GM21825 (cell line): ENCODE measurements around the gene SLC22A12.

Experiments
- ATAC-seq: cut with Tn5 transposase; IDR thresholded peaks from one replicate; pipeline ENCODE4 v1.9.1; 2021; ENCODE audit warnings: mild to moderate bottlenecking, moderate library complexity; ENCODE audit not compliant: unreplicated experiment

The SLC22A12 gene

DNA sequence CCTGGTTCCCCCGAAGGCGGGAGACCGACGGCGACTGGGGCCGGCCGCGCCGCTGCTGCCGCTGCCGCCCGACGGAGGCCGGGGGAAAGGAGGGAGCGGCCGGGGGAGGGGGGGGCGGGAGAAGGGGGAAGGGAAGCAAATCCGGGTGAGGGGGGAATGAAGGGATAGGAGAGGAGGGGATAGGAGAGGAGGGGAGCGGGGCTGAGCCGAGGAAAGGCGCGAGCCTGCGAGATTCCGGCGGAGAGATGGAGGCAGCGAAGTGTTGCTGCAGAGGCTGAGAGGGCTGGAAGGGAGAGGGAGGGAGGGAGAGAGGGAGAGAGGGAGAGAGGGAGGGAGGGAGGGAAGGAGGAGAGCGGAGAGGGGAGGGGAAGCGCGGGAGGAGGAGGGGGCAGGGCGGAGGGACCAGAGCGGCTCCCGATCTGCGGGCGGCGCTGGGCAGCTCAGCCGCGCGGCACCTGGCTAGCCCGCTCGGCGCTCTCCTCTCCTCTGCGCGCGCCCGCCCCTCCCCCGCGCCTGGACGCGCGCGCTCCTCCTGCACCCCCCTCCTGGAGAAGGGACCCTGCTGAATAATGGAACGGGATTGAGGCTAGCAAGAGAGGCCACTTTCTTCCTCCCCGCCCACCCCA lies 52.3 kb downstream of the SLC22A12 start:
- no peak for ATAC-seq

- ATAC-seq: no peak
These were observed 53.1 kb downstream of the SLC22A12 start for GRCh38 chr11:64643920-64644646.

- no peak for ATAC-seq
These were observed 53.7 kb downstream of the SLC22A12 start for GRCh38 chr11:64644647-64645275.

DNA sequence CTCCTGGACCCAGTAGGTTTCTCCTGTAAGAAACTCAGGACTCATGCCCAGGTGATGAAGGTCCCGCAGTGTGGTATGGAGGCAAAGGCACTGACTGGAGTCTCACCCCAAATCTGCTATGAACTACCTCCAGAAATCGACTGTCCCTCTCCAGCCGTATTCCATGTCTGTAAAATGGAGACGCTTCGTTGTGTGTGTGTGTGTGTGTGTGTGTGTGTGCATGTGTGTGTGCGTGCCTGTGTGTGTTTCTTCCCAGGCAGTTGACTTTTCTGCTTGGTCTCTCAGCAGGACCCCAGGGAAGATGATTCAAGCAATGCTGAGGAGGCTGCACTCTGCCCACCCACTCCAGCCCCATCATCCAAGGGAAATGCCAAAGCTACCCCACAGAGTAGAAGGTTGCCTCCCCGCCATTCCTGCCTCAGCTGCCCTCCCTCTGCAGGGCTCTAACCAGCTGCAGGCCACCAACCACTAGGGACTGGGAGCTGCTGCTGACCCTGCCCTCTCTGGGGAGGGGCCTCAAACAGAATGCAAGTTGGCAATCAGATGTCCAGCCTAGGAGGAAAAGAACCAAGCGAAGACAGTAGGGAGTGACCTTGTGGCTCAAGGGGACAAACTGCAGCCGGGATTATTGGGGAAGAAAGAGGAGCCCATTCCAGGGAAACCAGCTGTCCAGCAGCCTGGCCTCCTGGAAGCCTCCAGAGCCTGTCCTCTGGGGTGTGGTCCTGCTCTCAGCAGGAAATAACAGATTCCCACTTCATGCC lies 56.2 kb downstream of the SLC22A12 start:
- ATAC-seq: no peak

DNA sequence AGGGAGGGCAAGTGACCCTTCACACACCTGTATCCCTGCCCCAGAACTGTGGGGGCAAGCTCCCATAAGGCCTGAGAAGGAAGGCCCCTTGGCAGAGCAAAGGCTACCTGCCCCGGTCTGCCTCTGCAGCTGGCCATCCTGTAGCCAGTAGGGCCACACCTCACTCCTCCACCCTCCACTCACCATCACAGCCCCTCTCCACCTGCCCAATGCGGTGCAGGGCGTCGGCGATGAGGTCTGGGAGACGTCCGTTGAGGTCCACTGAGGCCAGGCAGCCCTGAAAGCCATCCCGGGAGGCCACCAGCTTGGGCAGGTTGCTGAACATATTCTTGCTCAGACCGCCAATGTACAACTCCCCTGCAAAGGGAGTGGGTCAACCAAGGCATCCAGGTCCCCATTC lies 57.5 kb downstream of the SLC22A12 start:
- no peak for ATAC-seq

DNA sequence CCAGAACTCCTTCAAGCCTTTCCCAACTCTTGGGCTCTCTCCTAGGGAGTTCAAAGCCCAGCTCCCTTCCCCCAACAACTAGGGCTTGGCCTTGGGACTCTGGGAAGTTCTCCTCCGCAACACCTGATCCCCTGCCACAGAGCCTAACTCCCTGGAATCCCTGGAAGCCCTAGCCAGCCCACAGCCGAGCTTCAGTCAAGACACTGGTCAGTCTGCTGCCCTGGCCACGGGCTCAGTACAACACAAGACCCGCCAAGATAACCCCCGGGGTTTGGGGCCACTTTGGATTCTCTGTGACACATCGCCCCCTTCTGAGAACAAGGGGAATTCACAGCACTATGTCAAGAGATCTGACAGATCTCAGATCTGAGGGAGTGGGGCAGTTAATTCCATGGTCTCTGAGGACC lies 58.3 kb downstream of the SLC22A12 start:
- ATAC-seq: no peak

DNA sequence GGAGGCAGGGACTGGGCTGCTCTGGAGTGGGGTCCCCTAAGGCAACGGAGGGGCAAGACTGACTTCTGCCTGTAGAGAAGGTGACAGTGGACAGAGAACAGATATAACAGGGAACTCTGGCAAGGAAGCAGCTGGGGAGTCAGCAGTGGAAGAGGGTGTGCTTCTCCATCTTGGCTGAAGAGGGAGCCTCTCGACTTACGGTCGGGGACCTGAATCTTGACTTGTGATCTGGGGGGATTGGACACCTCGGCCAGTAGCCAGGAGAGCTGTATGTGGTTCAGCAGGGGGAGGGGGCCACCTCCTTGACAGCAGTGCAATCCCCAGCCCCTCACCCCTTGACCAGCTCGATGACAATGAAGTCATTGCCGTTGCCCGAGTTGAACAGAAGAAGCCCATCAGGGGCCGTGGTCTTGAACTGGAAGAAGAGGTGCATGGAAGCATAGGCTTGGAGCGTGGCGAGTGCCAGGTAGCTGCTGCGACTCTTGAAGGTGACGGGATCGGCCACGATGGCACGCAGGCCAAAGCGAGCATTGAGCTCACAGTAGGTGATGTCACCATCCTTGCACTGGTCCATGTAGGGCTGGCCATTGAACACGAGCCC lies 60.0 kb downstream of the SLC22A12 start:
- no peak for ATAC-seq
